IPS DF 4.7 (cell line): ENCODE results near the gene GOLM1.

Source experiments
- DNase-seq: peaks from one replicate; pipeline ENCODE4 v3.0.0-alpha.2; 2013; ENCODE audit warnings: low spot score; ENCODE audit errors: extremely low read depth

The GOLM1 gene

GRCh38 chr9:85987236-85987635 is 112.1 kb downstream of the GOLM1 start:
- DNase-seq: no peak

DNA sequence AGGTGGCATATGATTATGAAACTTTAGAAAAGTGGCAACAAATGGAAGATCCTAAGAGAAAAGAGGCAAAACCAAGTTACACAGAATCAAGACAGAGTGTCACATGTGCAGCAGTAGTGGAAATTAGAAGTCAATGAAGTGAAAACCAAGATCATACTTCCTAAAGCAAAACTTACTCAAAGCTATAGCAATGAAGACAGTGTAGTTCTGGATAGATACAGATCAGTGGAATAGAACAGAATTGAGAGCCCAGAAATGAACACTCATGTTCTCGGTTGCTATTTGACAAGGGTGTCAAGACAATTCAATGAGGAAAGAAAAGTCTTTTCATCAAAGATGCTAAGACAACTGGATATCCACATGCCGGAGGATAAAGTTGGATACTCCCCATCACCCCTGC is 114.9 kb downstream of the GOLM1 start:
- no peak for DNase-seq

GRCh38 chr9:85981369-85981768 is 118.0 kb downstream of the GOLM1 start:
- DNase-seq: no peak

- DNase-seq: no peak
These were observed 120.9 kb downstream of the GOLM1 start for GRCh38 chr9:85978496-85978895.
